ENCODE data around the gene UBE2V1. TPM values are rescaled to one million over a fixed set of nuclear protein-coding genes. Genes with fewer than 3 reads are reported as not detected.

UBE2V1 gene
- total RNA-seq, 2 donors from 2014 or later: 152 to 221 TPM

GRCh38 chr20:50126662-50127061, 13.7 kb upstream of the UBE2V1 start:
- peaks cover 8 to 13% of the 10 kb centered on the region in 2 donors for H3K36me3 Mint-ChIP-seq
- no peaks in the 10 kb centered on the region for H3K9me3 Mint-ChIP-seq
- H3K27ac Mint-ChIP-seq: peak overlapping the region; percentile 11 to 45
- DNase-seq (ENCODE audit: low spot score in 2 of 2): no peak
- ATAC-seq: no peak

- DNase-seq (ENCODE audit: low spot score in 2 of 2) (no peak), ATAC-seq (no peak)
- Mint-ChIP-seq H3K27ac (peak overlapping the region in 1 of 2 donors; percentile 48), H3K9me3 (no peaks in the 10 kb centered on the region), H3K36me3 (peaks cover 8 to 13% of the 10 kb centered on the region in 2 donors)
Measured at GRCh38 chr20:50125279-50125678, 12.3 kb upstream of the UBE2V1 start.

DNA sequence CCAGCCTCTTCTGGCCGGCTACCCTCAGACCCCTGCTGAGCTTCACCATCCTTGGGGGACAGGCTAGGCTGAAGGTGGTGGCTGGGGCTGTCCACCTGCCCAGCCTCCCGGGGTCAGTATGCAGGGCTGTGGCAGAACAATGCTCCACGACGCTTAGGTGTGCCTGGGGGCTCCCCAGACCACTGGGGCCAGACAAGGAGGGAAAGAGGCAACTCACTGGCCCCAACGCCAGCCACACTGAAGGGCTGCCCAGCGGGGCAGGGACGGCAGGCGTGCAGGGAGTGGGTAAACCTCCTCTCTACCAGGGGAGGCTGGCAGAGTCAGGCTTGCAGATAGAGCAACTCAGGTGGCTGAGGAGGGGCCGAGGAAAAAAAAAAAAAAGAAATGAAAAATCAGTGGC, 11.5 kb upstream of the UBE2V1 start:
- H3K36me3 Mint-ChIP-seq: peaks cover 8 to 13% of the 10 kb centered on the region in 2 donors
- no peak for ATAC-seq
- DNase-seq (ENCODE audit: low spot score in 2 of 2): no peak
- H3K9me3 Mint-ChIP-seq: no peaks in the 10 kb centered on the region
- peak overlapping the region; percentile 48 to 77 for H3K27ac Mint-ChIP-seq

DNA sequence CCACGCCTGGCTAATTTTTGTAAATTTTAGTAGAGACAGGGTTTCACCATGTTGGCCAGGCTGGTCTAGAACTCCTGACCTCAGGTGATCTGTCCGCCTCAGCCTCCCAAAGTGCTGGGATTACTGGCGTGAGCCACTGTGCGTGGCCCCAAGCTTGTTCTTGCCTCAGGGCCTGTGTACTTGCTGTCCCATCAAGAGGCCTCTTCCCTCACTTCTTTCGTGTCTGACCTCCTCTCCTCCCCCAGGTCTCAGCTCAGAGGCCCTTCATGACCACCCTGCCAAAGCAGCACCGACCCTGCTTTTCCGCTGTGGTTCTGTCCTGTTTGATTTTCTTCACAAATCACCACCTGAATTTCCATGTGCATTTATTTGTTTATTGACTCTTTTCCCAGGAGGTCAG, 10.5 kb upstream of the UBE2V1 start:
- DNase-seq (ENCODE audit: low spot score in 2 of 2) (no peak), ATAC-seq (no peak)
- no peaks in the 10 kb centered on the region for H3K9me3 Mint-ChIP-seq
- peaks cover 8 to 13% of the 10 kb centered on the region in 2 donors for H3K36me3 Mint-ChIP-seq
- H3K27ac Mint-ChIP-seq: peak overlapping the region; percentile 5 to 94

DNA sequence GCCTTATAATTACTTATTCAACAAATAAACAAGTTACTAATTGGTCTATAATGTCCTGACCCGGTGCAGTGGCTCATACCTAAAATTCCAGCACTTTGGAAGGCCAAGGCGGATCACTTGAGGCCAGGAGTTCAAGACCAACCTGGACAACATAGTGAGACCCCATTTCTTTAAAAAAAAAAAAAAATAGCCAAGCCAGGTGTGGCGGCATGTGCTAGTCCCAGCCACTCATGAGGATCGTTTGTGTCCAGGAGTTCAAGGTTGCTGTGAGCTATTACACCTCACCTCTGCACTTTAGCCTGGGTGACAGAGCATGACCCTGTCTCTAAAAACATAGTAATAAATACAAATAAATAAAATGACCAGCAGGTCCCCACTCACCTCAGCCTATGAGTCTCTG, 9.8 kb upstream of the UBE2V1 start:
- ATAC-seq (no peak), DNase-seq (ENCODE audit: low spot score in 2 of 2) (no peak)
- Mint-ChIP-seq H3K27ac (no peak overlapping the region), H3K36me3 (peaks cover 8 to 13% of the 10 kb centered on the region in 2 donors), H3K9me3 (no peaks in the 10 kb centered on the region)

- DNase-seq (ENCODE audit: low spot score in 2 of 2) (no peak), ATAC-seq (peak in 1 of 2 donors; percentile 51)
Measured at GRCh38 chr20:50121858-50122271, 8.9 kb upstream of the UBE2V1 start.

DNA sequence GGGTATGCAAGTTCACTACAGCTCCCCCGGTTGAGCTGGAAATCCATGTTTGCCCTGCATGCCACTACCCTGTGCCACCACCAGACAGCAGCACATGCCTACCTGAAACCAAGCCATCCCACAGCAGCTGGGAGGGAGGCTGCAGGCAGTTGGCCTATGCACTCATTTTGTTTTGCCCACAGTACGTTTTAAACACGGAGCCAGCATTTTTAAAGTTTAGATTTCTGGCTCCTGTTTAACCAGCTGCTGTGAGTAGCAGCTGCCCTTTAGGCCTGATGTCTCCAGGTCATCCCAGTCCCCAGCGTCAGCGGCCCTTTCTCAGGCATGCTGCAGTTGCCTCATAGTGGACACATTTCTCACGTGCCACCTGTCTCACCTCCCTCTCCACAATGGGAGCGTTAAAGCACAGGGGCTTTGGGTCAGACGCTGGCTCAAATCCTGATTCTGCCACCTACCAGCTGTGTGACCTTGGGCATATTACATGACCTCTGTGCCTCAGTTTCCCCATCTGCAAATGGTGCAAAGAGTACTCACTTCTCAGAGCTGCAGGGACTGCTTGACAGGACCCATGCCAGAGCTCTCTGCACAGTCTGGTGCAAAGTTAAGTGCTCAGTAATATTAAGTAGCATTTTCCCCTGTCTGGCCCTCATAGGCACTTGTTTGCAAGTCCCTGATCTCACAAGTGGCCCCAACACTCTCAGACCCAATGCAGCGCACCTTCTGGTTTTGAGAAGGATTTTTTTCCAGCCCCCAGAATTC, 8.2 kb upstream of the UBE2V1 start:
- peaks cover 10 to 13% of the 10 kb centered on the region in 2 donors for H3K36me3 Mint-ChIP-seq
- ATAC-seq (peak; percentile 55 to 74), DNase-seq (ENCODE audit: low spot score in 2 of 2) (peak in 1 of 2 donors; percentile 30)
- no peak overlapping the region for H3K27ac Mint-ChIP-seq
- no peaks in the 10 kb centered on the region for H3K9me3 Mint-ChIP-seq

More at GRCh38 chr20:50121858-50122271, 8.9 kb upstream of the UBE2V1 start:
- peaks cover 8 to 13% of the 10 kb centered on the region in 2 donors for H3K36me3 Mint-ChIP-seq
- no peaks in the 10 kb centered on the region for H3K9me3 Mint-ChIP-seq
- no peak overlapping the region for H3K27ac Mint-ChIP-seq

- Mint-ChIP-seq H3K9me3 (no peaks in the 10 kb centered on the region), H3K27ac (no peak overlapping the region), H3K36me3 (peaks cover 0 to 14% of the 10 kb centered on the region in 2 donors)
- DNase-seq (ENCODE audit: low spot score in 2 of 2) (no peak), ATAC-seq (no peak)
Measured at GRCh38 chr20:50118203-50118602, 5.3 kb upstream of the UBE2V1 start.

DNA sequence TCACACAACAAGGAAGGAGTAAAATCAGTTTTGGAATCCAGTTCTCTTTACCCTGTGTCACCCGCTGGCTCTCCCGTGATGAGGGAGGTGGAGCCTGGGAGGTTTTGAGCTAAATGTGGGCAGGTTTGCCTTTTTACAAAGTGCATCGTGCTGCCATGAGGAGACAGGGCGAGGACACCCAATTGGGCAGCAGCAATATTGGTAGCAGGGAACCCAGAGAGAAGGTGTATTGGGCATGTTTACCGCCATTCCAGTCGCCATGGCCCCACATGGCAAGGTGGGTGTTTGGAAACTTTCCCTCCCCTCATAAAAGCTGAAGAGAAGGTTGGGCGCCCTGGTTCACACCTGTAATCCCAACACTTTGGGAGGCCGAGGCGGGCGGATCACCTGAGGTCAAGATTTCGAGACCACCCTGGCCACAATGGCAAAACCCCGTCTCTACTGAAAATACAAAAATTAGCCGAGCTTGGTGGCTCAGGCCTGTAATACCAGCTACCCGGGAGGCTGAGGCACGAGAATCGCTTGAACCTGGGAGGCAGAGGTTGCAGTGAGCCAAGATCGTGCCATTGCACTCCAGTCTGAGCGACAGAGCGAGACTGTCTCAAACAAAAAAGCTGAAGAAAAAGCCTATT, 3.5 kb upstream of the UBE2V1 start:
- no peak for DNase-seq (ENCODE audit: low spot score in 2 of 2)
- H3K27ac Mint-ChIP-seq: peak overlapping the region; percentile 89 to 93
- H3K36me3 Mint-ChIP-seq: peaks cover 12 to 27% of the 10 kb centered on the region in 2 donors
- no peak for ATAC-seq
- no peaks in the 10 kb centered on the region for H3K9me3 Mint-ChIP-seq

DNA sequence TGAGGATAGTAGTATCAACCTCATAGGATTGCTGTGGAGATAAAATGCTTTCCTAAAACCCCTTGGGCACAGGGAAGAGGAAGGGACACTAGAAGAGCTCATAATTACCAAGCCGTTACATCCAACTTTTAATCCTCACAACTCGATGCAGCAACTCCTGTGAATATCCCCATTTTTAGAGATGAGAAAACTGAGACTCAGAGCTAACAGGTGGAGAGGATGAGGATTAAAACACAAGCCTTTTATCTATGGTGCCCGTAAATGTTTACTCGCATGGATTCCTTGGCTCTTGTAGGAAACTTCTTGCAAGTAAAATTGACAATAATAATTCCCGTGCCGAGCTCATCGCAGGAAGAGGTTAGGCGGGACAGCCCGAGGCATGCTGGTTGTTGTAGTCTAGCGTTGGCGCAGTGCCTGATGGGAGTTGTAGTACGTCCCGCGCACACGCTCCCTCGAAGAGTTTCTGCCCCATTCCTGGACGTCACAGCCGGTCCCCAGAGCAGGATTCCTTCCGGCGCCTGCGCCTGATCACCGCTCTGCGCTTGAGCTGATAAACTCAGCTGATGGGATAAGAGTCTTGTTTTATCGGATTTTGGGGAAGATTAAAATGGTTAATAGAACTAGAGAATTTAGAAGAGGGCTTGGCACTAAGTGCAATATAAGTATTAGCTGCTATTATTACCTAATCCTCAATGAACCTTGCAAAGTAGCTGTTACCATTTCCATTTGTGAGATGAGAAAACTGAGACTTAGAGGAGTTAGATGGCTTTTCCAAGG, 2.8 kb upstream of the UBE2V1 start:
- Mint-ChIP-seq H3K27ac (peak overlapping the region; percentile 89 to 93), H3K9me3 (no peaks in the 10 kb centered on the region), H3K36me3 (peaks cover 13 to 28% of the 10 kb centered on the region in 2 donors)
- DNase-seq (ENCODE audit: low spot score in 2 of 2) (peak; percentile 84 to 89), ATAC-seq (peak; percentile 90)

- no peak for ATAC-seq
- DNase-seq (ENCODE audit: low spot score in 2 of 2): no peak
- H3K27ac Mint-ChIP-seq: peak overlapping the region in 1 of 2 donors; percentile 89
- peaks cover 14 to 28% of the 10 kb centered on the region in 2 donors for H3K36me3 Mint-ChIP-seq
- no peaks in the 10 kb centered on the region for H3K9me3 Mint-ChIP-seq
Measured at GRCh38 chr20:50115041-50115512, 2.1 kb upstream of the UBE2V1 start.

- H3K36me3 Mint-ChIP-seq: peaks cover 25 to 32% of the 10 kb centered on the region in 2 donors
- DNase-seq (ENCODE audit: low spot score in 2 of 2) (no peak), ATAC-seq (no peak)
- no peaks in the 10 kb centered on the region for H3K9me3 Mint-ChIP-seq
- H3K27ac Mint-ChIP-seq: peak overlapping the region; percentile 92 to 98
Measured at GRCh38 chr20:50113420-50114224, 672 bp upstream of the UBE2V1 start.

DNA sequence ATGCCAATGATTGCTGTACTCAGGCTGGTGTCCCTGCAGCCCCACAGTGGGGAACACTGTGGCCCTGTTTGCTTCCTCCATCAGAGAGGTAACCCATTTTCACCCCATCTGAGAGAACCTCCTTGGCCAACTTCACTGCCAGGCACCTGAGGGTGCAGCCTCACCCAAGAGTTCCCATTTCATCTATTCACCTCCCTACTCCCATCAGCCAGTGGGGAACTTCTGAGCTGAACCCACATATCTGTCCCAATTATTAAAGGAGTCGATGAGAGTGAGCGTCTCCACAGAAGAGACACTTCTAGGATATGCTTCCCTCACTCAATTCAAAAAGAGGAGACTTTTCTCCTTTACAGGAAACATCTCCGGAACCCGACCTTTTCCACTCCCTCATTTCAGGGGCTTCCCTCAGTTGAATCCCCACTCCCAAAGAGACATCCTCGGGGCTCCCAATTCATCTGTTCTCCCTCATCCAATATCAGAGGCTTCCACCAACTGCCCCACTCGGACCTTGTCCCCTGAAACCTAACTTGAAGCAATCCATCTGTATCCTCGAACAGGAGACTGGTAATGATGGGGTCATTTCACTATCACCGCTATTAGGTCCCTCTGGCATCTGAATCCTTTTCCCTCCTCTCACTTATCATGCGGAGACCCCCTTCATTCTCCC, 988 bp downstream of the UBE2V1 start:
- DNase-seq (ENCODE audit: low spot score in 2 of 2) (no peak), ATAC-seq (no peak)
- H3K27ac Mint-ChIP-seq: peak overlapping the region; percentile 92 to 99
- peaks cover 31 to 34% of the 10 kb centered on the region in 2 donors for H3K36me3 Mint-ChIP-seq
- no peaks in the 10 kb centered on the region for H3K9me3 Mint-ChIP-seq

GRCh38 chr20:50111120-50111828, 1.7 kb downstream of the UBE2V1 start:
- H3K27ac Mint-ChIP-seq: peak overlapping the region; percentile 92 to 99
- peaks cover 31 to 34% of the 10 kb centered on the region in 2 donors for H3K36me3 Mint-ChIP-seq
- no peaks in the 10 kb centered on the region for H3K9me3 Mint-ChIP-seq
- DNase-seq (ENCODE audit: low spot score in 2 of 2) (peak in 1 of 2 donors; percentile 54), ATAC-seq (peak; percentile 15 to 38)
